SU-DHL-6 (cell line): Measurements from ENCODE around the gene CIAO3.

Source experiments
- CTCF ChIP-seq: fragments of 200-600 bp; sonication (generic); IDR thresholded peaks from one replicate; pipeline ENCODE4 v1.5.1; 2017; ENCODE audit warnings: antibody characterized with exemption, mild to moderate bottlenecking, low read length, moderate library complexity; ENCODE audit not compliant: insufficient read depth, poor library complexity, severe bottlenecking
- EZH2phosphoT487 ChIP-seq: fragments of 200-600 bp; sonication (generic), shearing (Covaris generic); conservative IDR thresholded peaks from 2 replicates; pipeline ENCODE4 v1.6.1; 2018; ENCODE audit warnings: mild to moderate bottlenecking, antibody characterized with exemption, low read length, moderate library complexity, mixed read lengths

GRCh38 chr16:705431-706188, 35.2 kb downstream of the CIAO3 start, which contains the start of gene FBXL16:
- no peak for TF ChIP-seq CTCF
- TF ChIP-seq EZH2phosphoT487 = no peak
